ENCODE results near the gene AKAP11.

Gene AKAP11

DNA sequence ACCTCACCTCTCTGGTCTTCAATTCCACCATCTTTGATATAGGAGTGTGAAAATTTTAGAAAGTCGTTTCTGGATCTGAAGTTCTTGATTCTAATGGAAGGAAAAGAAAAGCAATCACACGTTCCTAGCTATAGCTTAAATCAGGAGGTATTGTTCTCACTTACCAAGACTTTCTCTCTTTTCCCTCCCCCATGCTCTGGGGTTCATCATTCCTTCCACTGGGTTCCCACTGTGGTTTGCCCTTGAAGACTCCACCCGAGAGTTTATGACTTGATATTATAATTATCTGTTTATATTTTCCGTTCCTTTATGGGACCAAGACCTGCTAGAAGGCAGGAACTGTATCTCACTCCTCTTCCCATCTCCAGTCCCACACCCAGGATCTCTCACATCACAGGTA lies 76.6 kb downstream of the AKAP11 start:
- DNase-seq: no peak

DNA sequence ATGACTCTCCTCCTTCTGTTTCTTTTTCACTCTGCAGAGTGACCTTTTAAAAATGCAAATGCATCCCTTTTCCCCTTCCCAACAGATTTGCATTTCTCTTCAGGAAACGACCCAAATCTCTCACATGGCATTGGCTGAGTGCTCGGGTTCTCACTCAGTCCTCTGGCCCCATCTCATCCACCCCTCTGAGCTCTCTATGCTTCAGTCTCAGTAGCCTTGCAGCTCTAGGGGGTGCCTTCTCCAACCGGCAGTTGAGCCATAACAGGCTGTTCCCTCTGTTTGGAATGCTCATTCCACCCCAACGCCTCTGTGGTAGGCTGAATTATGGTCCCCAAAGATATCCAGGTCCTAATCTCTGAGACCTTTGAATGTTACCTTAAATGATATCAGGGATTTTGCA lies 78.2 kb downstream of the AKAP11 start:
- DNase-seq: no peak

DNA sequence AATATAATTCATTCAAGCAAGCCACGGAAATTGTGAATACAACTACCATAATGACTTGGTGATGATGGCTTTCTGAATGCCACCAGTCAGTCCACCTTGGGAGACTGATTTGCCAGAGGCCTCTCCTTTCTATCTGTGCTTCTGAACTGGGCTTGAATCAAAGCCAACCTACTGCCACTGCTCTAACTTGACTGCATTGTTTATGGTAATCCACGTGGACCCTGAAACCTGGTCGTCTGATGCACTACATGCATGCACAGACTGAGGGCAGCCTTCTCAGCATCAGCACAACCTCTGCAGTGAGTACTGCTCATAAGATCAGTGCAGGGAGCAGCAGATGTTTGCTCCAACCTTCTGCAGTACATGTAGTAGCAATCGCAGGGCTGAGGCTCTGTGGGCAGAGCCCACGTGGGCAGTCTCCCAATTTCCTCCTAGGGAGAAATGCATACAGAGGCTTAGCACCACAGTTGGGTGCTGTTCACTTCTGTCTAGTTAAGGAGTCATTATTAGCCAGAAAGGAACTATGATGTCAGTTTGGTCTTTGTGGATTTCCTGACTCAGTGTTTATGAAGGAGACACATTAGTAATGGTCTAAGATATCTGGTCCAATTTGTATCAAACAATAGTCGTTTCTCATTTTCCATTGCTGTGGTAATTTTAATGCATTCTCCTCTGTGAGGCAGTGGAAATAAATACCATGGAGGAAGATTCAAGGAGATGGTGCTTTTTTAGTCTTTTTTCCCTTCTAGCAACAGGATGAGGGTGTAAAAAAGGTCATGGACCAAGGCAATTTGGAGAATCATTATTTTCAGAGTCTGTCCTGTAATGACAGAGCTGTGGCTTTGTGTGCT lies 82.5 kb downstream of the AKAP11 start:
- DNase-seq: no peak

DNA sequence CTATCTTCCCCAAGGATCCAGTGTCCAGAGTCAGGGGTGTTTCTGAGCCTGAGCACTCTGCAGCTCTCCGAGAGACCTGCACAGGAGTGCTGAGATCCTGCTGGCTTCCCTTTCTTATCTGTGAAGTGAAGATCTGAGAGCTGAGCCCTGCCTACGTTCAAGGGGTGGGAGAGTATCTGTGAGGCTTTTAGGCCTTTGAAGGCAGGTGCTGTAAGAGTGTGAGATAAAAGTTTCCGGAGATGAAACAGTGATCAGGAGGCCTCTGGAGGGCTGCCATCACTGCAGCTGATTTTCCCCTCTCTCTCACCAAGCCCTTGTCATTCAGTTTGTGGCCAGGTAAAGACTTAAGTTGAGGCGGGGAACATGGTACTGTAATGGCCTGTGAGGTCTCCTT lies 83.1 kb downstream of the AKAP11 start:
- no peak for DNase-seq

DNA sequence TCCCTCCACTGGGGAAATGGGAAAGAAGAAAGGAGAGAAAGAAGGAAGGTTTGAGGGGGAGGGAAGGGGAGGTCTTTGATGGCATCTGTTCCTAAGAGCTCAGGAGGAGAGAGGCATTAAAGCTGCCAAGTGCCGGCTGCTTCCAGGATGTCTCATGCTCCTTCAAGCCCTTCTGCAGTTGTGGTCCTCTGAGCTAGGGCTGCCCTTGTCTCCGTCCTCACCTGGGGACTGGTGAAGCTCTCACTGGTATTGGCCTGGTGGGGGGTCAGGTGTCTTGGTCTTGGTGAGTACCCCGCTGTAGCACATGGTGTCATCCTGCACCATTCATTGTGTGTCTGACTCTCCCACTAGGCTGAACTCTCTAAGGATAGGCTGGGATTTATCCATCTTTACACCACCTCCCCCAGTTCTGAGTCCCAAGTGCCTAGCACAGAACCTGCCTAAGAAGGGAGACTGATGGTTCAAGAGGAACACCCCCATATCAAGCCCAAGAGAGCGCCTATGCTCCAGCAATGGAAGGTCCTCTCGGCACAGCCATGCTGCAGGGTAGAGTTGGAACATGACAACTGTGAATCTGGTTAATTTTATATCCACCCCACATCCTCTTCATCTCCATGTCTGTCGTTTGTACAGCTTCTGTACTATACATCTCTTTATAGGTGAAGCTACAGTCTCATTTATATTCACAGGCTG lies 83.7 kb downstream of the AKAP11 start:
- no peak for DNase-seq

DNA sequence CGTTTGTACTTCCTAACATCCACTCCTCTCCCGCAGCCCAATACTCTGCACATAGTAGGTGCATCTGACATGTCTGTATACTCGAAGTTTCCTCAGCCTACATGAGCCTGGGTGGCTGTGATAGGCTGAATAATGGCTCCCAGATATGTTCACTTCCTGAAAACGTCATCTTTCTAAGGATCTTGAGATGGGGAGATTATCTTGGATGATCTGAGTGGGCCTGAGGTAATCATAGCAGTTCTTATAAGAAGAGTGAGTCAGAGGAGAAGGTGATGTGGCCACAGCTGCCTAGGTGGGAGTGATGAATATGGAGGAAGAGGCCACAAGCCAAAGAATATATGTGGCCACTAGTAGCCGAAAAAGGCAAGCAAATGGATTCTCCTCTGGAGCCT lies 84.2 kb downstream of the AKAP11 start:
- no peak for DNase-seq

DNA sequence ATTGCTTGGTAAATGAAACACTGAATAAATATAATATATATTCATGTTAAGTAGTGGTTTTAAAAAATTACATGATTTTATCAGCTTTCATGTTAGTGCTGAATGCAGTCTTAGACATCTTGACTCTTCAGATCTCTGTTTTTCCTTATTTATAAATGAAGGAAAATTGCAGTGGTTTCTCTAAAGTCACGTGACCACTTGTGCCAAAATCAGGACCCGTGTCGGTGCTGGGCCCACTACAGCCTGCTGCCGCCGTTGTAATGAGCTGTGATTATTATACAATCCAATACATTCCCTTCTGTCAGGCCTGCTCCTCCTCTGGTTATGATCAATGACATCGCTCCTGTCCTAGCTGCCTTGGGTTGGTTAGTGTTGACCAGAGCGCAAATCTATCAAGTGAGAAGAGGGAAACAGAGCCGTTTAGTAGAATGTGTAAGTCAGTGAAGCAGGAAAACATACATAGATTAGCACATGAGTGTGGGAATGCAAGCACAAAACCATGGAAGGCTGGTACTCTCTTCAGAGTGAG lies 88.2 kb downstream of the AKAP11 start:
- DNase-seq: no peak

DNA sequence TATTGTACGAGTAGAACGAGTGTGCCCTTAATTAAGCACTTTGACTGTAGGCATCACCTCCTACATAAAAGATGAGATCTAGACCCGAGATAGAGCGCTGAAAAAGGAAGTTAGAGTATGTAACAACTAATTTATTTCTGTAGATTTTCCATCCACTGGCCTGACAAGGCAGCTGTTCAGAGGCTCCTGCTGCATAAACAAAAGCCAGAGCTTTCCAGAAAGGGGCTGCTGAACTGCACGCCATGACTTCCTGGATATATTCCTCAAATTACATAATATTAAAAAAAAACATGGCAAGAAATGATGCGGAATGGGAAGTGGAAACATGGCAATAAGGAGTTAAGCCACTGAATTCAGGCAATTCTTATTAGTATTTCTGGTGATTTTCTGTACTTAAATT lies 89.7 kb downstream of the AKAP11 start:
- no peak for DNase-seq

DNA sequence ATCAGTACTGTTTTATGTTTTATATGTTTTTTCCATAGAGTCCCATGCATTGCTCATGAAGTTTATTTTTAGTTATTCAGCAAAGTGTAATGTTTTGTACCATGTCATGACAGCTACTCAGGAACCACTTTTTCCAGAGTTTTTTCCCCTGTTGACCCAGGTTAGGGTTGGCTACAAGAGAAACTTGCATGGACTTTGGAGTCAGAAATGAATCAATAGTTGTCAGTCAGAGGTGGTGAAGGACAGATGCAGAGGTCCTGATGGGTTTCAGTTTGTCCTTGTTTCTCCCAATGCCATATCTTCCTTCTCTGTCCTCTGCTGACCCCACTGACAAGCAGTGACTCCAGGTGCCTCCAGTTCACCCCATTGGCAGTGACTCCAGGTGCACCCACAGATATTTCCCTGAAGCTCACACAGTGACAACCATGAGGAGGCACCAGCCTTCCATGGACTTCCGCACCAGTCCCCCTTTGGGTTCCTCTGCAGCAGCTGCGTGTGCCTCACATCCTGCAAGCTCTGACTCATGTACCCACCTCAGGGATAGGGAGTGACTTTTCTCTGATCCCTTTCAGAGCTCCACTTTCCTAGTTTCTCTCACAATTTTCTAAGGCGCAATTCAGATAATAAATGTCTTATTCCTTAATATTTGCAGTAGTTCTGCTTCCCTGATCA lies 92.1 kb downstream of the AKAP11 start:
- DNase-seq: no peak

DNA sequence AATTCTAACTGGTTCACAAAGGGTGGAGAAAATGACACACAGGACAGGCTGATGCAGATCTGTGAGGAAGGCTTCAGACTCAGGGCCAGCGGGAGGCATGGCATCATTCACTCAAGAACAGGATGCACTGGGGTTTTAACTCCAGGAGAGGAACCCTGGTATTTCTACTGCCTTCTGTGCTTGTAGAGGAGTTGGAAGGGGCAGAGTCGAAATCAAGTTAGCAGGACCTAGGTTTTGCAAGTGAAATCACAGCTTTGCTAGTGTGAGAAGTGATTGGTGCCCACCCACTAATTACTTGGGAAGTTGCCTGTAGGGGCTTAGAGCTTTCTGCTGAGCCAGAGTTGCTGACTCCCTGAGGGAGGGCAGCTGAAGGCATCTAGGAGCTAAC lies 92.7 kb downstream of the AKAP11 start:
- no peak for DNase-seq

DNA sequence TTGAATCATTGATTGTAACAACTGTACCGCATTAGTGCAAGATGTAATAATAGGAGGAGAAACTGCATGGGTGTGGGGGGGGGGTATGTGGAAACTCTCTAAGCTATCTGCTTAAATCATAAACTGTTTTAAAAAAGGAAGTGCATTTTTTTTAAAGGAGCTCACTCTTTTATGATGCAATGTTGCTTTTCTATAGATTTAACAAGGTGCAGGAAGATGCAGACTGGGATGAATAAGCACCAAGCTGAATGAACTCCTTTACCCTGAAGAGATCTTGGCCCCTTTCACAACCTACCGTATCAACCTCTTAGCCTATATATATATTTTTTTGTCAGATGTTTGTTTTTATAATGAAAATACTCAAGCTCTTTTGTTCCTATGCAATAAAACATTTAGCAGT lies 95.9 kb downstream of the AKAP11 start:
- DNase-seq: no peak

DNA sequence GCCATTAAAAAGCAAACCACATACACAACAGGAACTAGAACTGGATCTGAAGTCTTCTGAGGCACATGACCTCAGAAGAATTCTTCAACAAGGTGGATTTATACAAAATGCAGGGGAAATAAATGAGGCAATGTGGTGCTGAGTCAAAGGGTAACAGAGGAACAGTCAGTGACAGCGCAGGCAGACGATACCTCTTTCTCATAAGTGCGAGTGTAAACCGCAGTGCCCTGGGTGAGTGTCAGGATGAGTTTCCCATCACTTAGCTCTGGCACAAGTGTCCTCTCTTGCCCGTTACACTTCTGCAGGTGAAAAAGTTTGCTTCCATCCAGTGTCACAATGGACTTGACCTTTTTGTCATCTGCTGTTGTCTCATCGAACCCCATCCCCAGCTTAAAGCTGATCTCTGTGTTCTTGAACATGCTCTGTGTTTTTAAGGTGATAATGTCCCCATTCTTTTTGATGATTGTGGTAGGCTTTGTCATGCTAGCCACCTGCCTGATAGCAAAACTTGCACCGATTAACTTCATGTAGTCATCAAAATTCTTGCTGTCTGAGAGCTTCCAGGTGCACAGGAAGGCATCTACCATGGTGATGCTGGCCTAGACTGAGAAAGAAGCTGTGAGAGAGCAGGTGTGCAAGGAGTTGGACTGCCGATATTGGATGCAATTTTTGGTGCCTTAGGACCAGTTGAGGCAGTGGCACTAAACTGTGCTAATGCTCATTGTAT lies 97.3 kb downstream of the AKAP11 start:
- no peak for DNase-seq

DNA sequence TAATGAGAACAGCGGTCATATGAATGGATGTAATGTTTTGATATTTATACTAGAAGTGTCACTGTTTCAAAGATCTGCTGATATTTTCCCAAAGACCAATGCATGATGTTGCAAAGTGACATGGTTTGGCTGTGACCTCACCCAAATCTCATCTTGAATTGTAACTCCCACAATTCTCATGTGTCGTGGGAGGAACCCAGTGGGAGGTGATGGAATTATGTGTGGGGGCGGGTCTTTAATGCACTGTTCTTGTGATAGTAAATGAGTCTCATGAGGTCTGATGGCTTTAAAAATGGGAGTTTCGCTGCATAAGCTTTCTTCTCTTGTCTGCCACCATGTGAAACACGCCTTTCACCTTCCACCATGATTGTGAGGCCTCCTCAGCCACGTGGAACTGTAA lies 98.3 kb downstream of the AKAP11 start:
- no peak for DNase-seq

Data from hippocampal formation (tissue), 2 donors.